AG09319 (cell line): ENCODE results near the gene APBB1.

Source experiments
- DNase-seq: peaks from one replicate; pipeline ENCODE4 v3.0.0-alpha.2; 2010; ENCODE audit warnings: low read depth; ENCODE audit errors: extremely low read depth
- CTCF ChIP-seq: IDR thresholded peaks from 2 replicates; pipeline ENCODE4 v1.5.1; 2011; ENCODE audit warnings: low read depth, mild to moderate bottlenecking, inconsistent platforms, low read length, moderate library complexity

The APBB1 gene

GRCh38 chr11:6356503-6357055, 62.3 kb downstream of the APBB1 start:
- no peak for DNase-seq
- no peak for TF ChIP-seq CTCF

DNA sequence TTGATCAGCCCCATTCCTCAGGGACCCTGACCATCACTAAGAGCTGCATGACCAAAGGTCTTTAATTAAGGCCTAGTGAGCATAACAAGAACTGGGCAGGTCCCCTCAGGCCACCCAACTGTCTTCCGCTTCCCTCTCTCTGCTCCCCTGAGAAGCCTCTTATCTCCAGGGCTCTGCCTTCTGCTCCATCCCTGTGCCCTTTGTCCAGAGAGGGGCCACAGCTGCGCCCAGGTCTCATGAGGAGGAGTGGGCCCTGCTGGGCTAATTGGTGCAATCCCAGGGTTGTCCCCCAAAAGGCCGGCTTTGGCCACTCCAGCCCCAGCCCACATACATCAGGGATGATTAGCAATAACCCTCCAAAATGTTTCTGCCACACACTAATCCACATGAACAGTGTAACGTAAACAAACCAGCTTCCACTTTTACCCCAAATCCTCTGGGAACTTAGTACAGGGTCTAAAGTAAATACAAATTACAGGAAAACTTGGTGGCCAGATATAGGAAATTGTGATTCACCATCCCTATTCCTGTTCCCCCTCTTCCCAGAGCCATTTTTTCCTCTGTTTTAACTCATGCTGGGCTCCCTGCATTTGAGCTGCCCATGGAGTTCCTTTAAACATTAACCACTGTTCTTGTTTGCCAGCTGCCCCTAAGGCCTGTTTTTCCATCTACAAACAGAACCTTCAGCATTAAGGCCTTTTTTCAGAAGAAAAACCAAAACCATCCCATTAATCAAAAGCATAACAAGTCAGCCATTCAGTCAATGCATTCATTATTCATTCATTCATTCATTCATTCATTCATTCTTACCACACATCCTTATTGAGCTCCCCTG, 64.0 kb downstream of the APBB1 start:
- DNase-seq: no peak
- no peak for TF ChIP-seq CTCF

GRCh38 chr11:6353367-6353987, 65.4 kb downstream of the APBB1 start:
- TF ChIP-seq CTCF: peak; percentile 95
- no peak for DNase-seq

GRCh38 chr11:6351782-6352382, 67.0 kb downstream of the APBB1 start:
- DNase-seq: no peak
- TF ChIP-seq CTCF: no peak

GRCh38 chr11:6350486-6350885, 68.4 kb downstream of the APBB1 start:
- no peak for DNase-seq
- TF ChIP-seq CTCF: no peak

- no peak for DNase-seq
- no peak for TF ChIP-seq CTCF
Observed at GRCh38 chr11:6350043-6350442, 68.9 kb downstream of the APBB1 start.

- TF ChIP-seq CTCF: no peak
- no peak for DNase-seq
Observed at GRCh38 chr11:6345366-6345765, 73.5 kb downstream of the APBB1 start.
